ENCODE data around the gene HYAL1.
"Not testable (repeated sequence)": the region's sequence is repeated elsewhere in the genome, so short reads cannot be mapped to it uniquely, and the experiment has no call there.

The HYAL1 gene

GRCh38 chr3:50289130-50289529 is 14.2 kb downstream of the HYAL1 start:
- TF ChIP-seq POLR2A (IDR thresholded peaks at IDR 0.05; ENCODE audit: low read length) (no peak), GATA1 (IDR thresholded peaks at IDR 0.05; ENCODE audit: low read depth, low read length) (no peak)
- DNase-seq: no peak

- DNase-seq: no peak
- TF ChIP-seq GATA1 (IDR thresholded peaks at IDR 0.05; ENCODE audit: low read depth, low read length): no peak
Measured at GRCh38 chr3:50288387-50289007, 14.9 kb downstream of the HYAL1 start.

GRCh38 chr3:50287262-50287661 is 16.1 kb downstream of the HYAL1 start:
- no peak for TF ChIP-seq POLR2A (IDR thresholded peaks at IDR 0.05; ENCODE audit: low read length)
- no peak for TF ChIP-seq GATA1 (IDR thresholded peaks at IDR 0.05; ENCODE audit: low read depth, low read length)
- DNase-seq: no peak

- DNase-seq: no peak
- TF ChIP-seq POLR2A (IDR thresholded peaks at IDR 0.05; ENCODE audit: low read length) (no peak), GATA1 (IDR thresholded peaks at IDR 0.05; ENCODE audit: low read depth, low read length) (no peak)
Measured at GRCh38 chr3:50286322-50287227, 16.8 kb downstream of the HYAL1 start.

GRCh38 chr3:50284121-50284520 is 19.3 kb downstream of the HYAL1 start:
- DNase-seq: not testable (repeated sequence)

GRCh38 chr3:50279255-50280016 is 23.9 kb downstream of the HYAL1 start:
- no peak for DNase-seq
- no peak for TF ChIP-seq GATA1 (IDR thresholded peaks at IDR 0.05; ENCODE audit: low read depth, low read length)
- no peak for TF ChIP-seq POLR2A (IDR thresholded peaks at IDR 0.05; ENCODE audit: low read length)

- DNase-seq: no peak
- TF ChIP-seq POLR2A (IDR thresholded peaks at IDR 0.05; ENCODE audit: low read length): no peak
- no peak for TF ChIP-seq GATA1 (IDR thresholded peaks at IDR 0.05; ENCODE audit: low read depth, low read length)
Measured at GRCh38 chr3:50278880-50279224, 24.5 kb downstream of the HYAL1 start, which contains the start of gene LSMEM2. Gene LSMEM2, plus strand, starts transcription at chr3:50279087. Its CDS starts 27 bp downstream, at chr3:50279114.

GRCh38 chr3:50278123-50278879 is 25.1 kb downstream of the HYAL1 start:
- TF ChIP-seq GATA1 (IDR thresholded peaks at IDR 0.05; ENCODE audit: low read depth, low read length) (no peak), POLR2A (IDR thresholded peaks at IDR 0.05; ENCODE audit: low read length) (no peak)
- DNase-seq: no peak

- TF ChIP-seq GATA1 (IDR thresholded peaks at IDR 0.05; ENCODE audit: low read depth, low read length): no peak
- TF ChIP-seq POLR2A (IDR thresholded peaks at IDR 0.05; ENCODE audit: low read length): no peak
- no peak for DNase-seq
Measured at GRCh38 chr3:50276762-50277101, 26.6 kb downstream of the HYAL1 start.

- peak in 1 of 2 experiments; percentile 36 for DNase-seq
- TF ChIP-seq POLR2A (IDR thresholded peaks at IDR 0.05; ENCODE audit: low read length) (no peak), GATA1 (IDR thresholded peaks at IDR 0.05; ENCODE audit: low read depth, low read length) (no peak)
Measured at GRCh38 chr3:50275996-50276761, 27.2 kb downstream of the HYAL1 start.

- TF ChIP-seq GATA1 (IDR thresholded peaks at IDR 0.05; ENCODE audit: low read depth, low read length) (no peak), POLR2A (IDR thresholded peaks at IDR 0.05; ENCODE audit: low read length) (no peak)
- DNase-seq: no peak
Measured at GRCh38 chr3:50275141-50275995, 28.0 kb downstream of the HYAL1 start.

GRCh38 chr3:50274371-50275104 is 28.8 kb downstream of the HYAL1 start:
- no peak for TF ChIP-seq POLR2A (IDR thresholded peaks at IDR 0.05; ENCODE audit: low read length)
- TF ChIP-seq GATA1 (IDR thresholded peaks at IDR 0.05; ENCODE audit: low read depth, low read length): no peak
- peak; percentile 82 to 91 for DNase-seq

Data from erythroblast (primary cell).